Activated naive CD8-positive, alpha-beta T cell treated with anti-CD3 and anti-CD28 coated beads for 36 hours (primary cell): ENCODE data around the gene CYGB. TPM values are rescaled to one million over a fixed set of nuclear protein-coding genes. Genes with fewer than 3 reads are reported as not detected.
A peak's percentile ranks its signal among the peaks of the same experiment; 100 is the strongest.

Experiments used
- DNase-seq: peaks from one replicate; pipeline ENCODE4 v3.0.0; 2021
- H3K27ac Mint-ChIP-seq: one replicate; pipeline ENCODE4 v1.8.0; 2022; ENCODE audit warnings: mild to moderate bottlenecking, moderate library complexity, mixed read lengths
- H3K27me3 Mint-ChIP-seq: one replicate; pipeline ENCODE4 v1.8.0; 2022; ENCODE audit warnings: mild to moderate bottlenecking, mixed read lengths
- H3K36me3 Mint-ChIP-seq: one replicate; pipeline ENCODE4 v1.8.0; 2021; ENCODE audit warnings: mild to moderate bottlenecking, mixed read lengths
- H3K4me1 Mint-ChIP-seq: one replicate; pipeline ENCODE4 v1.8.0; 2021; ENCODE audit warnings: mixed read lengths
- H3K4me3 Mint-ChIP-seq: one replicate; pipeline ENCODE4 v1.8.0; 2022; ENCODE audit warnings: mild to moderate bottlenecking, moderate library complexity, mixed read lengths
- H3K9me3 Mint-ChIP-seq: one replicate; pipeline ENCODE4 v1.8.0; 2022; ENCODE audit warnings: mixed read lengths
- total RNA-seq, 2 experiments: library from RNA; stranded (reverse); gene quantifications; one replicate each; pipeline ENCODE4 v1.2.3, GENCODE V29; 2021

CYGB gene
- total RNA-seq, 2 experiments from 2014 or later = 0.33 to 0.62 TPM

- Mint-ChIP-seq H3K4me1 (peaks cover 13% of the 10 kb centered on the region), H3K9me3 (no peaks in the 10 kb centered on the region), H3K27me3 (no peaks in the 10 kb centered on the region), H3K36me3 (peaks cover 2% of the 10 kb centered on the region), H3K4me3 (no peak overlapping the region), H3K27ac (no peak overlapping the region)
- no peak for DNase-seq
These were observed 49.9 kb downstream of the CYGB start for GRCh38 chr17:76487451-76488192.

- Mint-ChIP-seq H3K27ac (no peak overlapping the region), H3K4me3 (no peak overlapping the region), H3K36me3 (peaks cover 2% of the 10 kb centered on the region), H3K4me1 (peaks cover 12% of the 10 kb centered on the region), H3K27me3 (no peaks in the 10 kb centered on the region), H3K9me3 (no peaks in the 10 kb centered on the region)
- DNase-seq = no peak
These were observed 51.9 kb downstream of the CYGB start for GRCh38 chr17:76485569-76485968.

- Mint-ChIP-seq H3K9me3 (no peaks in the 10 kb centered on the region), H3K4me1 (peaks cover 14% of the 10 kb centered on the region), H3K4me3 (peak overlapping the region; percentile 9), H3K27me3 (no peaks in the 10 kb centered on the region), H3K36me3 (peaks cover 4% of the 10 kb centered on the region), H3K27ac (no peak overlapping the region)
- no peak for DNase-seq
These were observed 53.2 kb downstream of the CYGB start for GRCh38 chr17:76484228-76484725.

GRCh38 chr17:76481071-76481655, 56.3 kb downstream of the CYGB start:
- peak overlapping the region; percentile 65 for H3K27ac Mint-ChIP-seq
- H3K36me3 Mint-ChIP-seq = peaks cover 2% of the 10 kb centered on the region
- no peaks in the 10 kb centered on the region for H3K27me3 Mint-ChIP-seq
- DNase-seq = no peak
- H3K4me3 Mint-ChIP-seq = no peak overlapping the region
- H3K9me3 Mint-ChIP-seq = no peaks in the 10 kb centered on the region
- H3K4me1 Mint-ChIP-seq = peaks cover 14% of the 10 kb centered on the region

GRCh38 chr17:76480632-76481031, 56.9 kb downstream of the CYGB start:
- Mint-ChIP-seq H3K27ac (peak overlapping the region; percentile 39), H3K4me1 (peaks cover 12% of the 10 kb centered on the region), H3K9me3 (no peaks in the 10 kb centered on the region), H3K4me3 (no peak overlapping the region), H3K27me3 (no peaks in the 10 kb centered on the region), H3K36me3 (peaks cover 2% of the 10 kb centered on the region)
- DNase-seq = no peak

GRCh38 chr17:76479515-76480060, 57.9 kb downstream of the CYGB start:
- no peak for DNase-seq
- Mint-ChIP-seq H3K9me3 (no peaks in the 10 kb centered on the region), H3K27me3 (no peaks in the 10 kb centered on the region), H3K4me1 (peaks cover 11% of the 10 kb centered on the region), H3K27ac (no peak overlapping the region), H3K36me3 (peaks cover 2% of the 10 kb centered on the region), H3K4me3 (no peak overlapping the region)

GRCh38 chr17:76478730-76479514, 58.6 kb downstream of the CYGB start:
- Mint-ChIP-seq H3K36me3 (peaks cover 2% of the 10 kb centered on the region), H3K4me1 (peaks cover 11% of the 10 kb centered on the region), H3K9me3 (no peaks in the 10 kb centered on the region), H3K27ac (no peak overlapping the region), H3K4me3 (no peak overlapping the region), H3K27me3 (no peaks in the 10 kb centered on the region)
- no peak for DNase-seq

- Mint-ChIP-seq H3K9me3 (no peaks in the 10 kb centered on the region), H3K27me3 (no peaks in the 10 kb centered on the region), H3K27ac (no peak overlapping the region), H3K4me1 (peaks cover 11% of the 10 kb centered on the region), H3K36me3 (peaks cover 2% of the 10 kb centered on the region), H3K4me3 (no peak overlapping the region)
- no peak for DNase-seq
These were observed 59.4 kb downstream of the CYGB start for GRCh38 chr17:76478097-76478496.

- no peak for DNase-seq
- Mint-ChIP-seq H3K4me3 (no peak overlapping the region), H3K27me3 (no peaks in the 10 kb centered on the region), H3K9me3 (no peaks in the 10 kb centered on the region), H3K36me3 (peaks cover 2% of the 10 kb centered on the region), H3K4me1 (peaks cover 11% of the 10 kb centered on the region), H3K27ac (no peak overlapping the region)
These were observed 59.9 kb downstream of the CYGB start for GRCh38 chr17:76477576-76477975.

Other genes starting within 250 kb of the CYGB start
- gene QRICH2, start 229.4 kb downstream of the CYGB start, total RNA-seq = 1 to 10 TPM in 1 of 2 experiments, under 1 TPM in 1; 0.87 to 1.6 TPM
- gene PRPSAP1, start 183.8 kb downstream of the CYGB start, total RNA-seq = 10 to 100 TPM; 30.9 to 31.3 TPM
- 10 to 100 TPM; 10.9 to 12.0 TPM for gene SPHK1, start 153.1 kb downstream of the CYGB start, total RNA-seq
- gene UBE2O, start 84.6 kb downstream of the CYGB start, total RNA-seq = 10 to 100 TPM; 37.7 to 38.4 TPM
- gene AANAT, start 70.1 kb downstream of the CYGB start, total RNA-seq = under 1 TPM in 1 of 2 experiments, not detected in 1; 0.36 TPM
- 10 to 100 TPM; 20.7 to 22.2 TPM for gene RHBDF2, start 36.3 kb downstream of the CYGB start, total RNA-seq
- gene PRCD, start 2.3 kb upstream of the CYGB start, total RNA-seq = under 1 TPM; 0.36 to 0.66 TPM
- not detected for gene ST6GALNAC2, start 48.2 kb upstream of the CYGB start, total RNA-seq
- gene ST6GALNAC1, start 106.0 kb upstream of the CYGB start, total RNA-seq = not detected
- gene MXRA7, start 173.3 kb upstream of the CYGB start, total RNA-seq = 10 to 100 TPM; 13.7 to 14.8 TPM
- gene JMJD6, start 188.9 kb upstream of the CYGB start, total RNA-seq = 10 to 100 TPM; 54.6 to 55.8 TPM
- gene METTL23, start 189.1 kb upstream of the CYGB start, total RNA-seq = 10 to 100 TPM; 30.0 to 30.6 TPM
- gene SRSF2, start 199.6 kb upstream of the CYGB start, total RNA-seq = 100 to 1,000 TPM; 549 to 571 TPM
- 10 to 100 TPM; 14.4 to 16.0 TPM for gene MFSD11, start 200.4 kb upstream of the CYGB start, total RNA-seq